H1 (cell line): ENCODE results near the gene LPIN2. TPM values are rescaled to one million over a fixed set of nuclear protein-coding genes. Genes with fewer than 3 reads are reported as not detected.

Source experiments
- CTCF ChIA-PET: fragments of 300-600 bp; sonication (Branson Sonifier 250); formaldehyde crosslinking; loops from one replicate; lab custom pipeline; 2021; ENCODE audit not compliant: partially characterized antibody; lab: Charles Lee
- POLR2A ChIA-PET: fragments of 300-600 bp; sonication (Branson Sonifier 250); formaldehyde crosslinking; loops from one replicate; lab custom pipeline; 2021; ENCODE audit warnings: inconsistent platforms; ENCODE audit not compliant: partially characterized antibody; lab: Charles Lee
- DNase-seq, 2 experiments: peaks; one replicate each; pipeline versions ENCODE4 v3.0.0 to v3.0.0-alpha.2; 2010 to 2022; ENCODE audit warnings: low spot score in 2 of 2, low read depth in 1 of 2, mixed read lengths in 1 of 2
- FAIRE-seq: peaks from 2 replicates; lab custom pipeline; 2011; peaks lifted over from hg19 to GRCh38; lab: Jason Lieb, UNC
- H2AFZ ChIP-seq: 2 replicates; pipeline ENCODE4 v1.8.1; 2012; ENCODE audit warnings: low read length, inconsistent platforms
- H2AK5ac ChIP-seq: 2 replicates; pipeline ENCODE4 v1.6.1; 2013; ENCODE audit warnings: low read depth, low read length
- H2BK120ac ChIP-seq: replicated peaks from 2 replicates; pipeline ENCODE3; 2013; ENCODE audit warnings: low read depth, low read length, inconsistent platforms
- H2BK12ac ChIP-seq: 2 replicates; pipeline ENCODE4 v1.6.1; 2013; ENCODE audit warnings: low read depth, low read length
- H2BK15ac ChIP-seq: 2 replicates; pipeline ENCODE4 v1.6.1; 2013; ENCODE audit warnings: low read length
- H2BK20ac ChIP-seq: 2 replicates; pipeline ENCODE4 v1.6.1; 2013; ENCODE audit warnings: low read length
- H2BK5ac ChIP-seq: 2 replicates; pipeline ENCODE4 v1.6.1; 2013; ENCODE audit warnings: low read depth, low read length
- H3K14ac ChIP-seq: 2 replicates; pipeline ENCODE4 v1.6.1; 2013; ENCODE audit warnings: inconsistent platforms; ENCODE audit not compliant: insufficient read length
- H3K18ac ChIP-seq: 2 replicates; pipeline ENCODE4 v1.6.1; 2013; ENCODE audit warnings: low read length; ENCODE audit errors: extremely low read depth
- H3K23ac ChIP-seq: 2 replicates; pipeline ENCODE4 v1.6.1; 2013; ENCODE audit warnings: inconsistent platforms; ENCODE audit not compliant: insufficient read length
- H3K23me2 ChIP-seq: 2 replicates; pipeline ENCODE4 v1.6.1; 2013; ENCODE audit warnings: low read depth, low read length
- H3K27ac ChIP-seq: 2 replicates; pipeline ENCODE4 v1.6.1; 2011; ENCODE audit warnings: low read depth, low read length, inconsistent platforms
- H3K27me3 ChIP-seq, 4 experiments: replicated peaks in 1 of 4; 1 replicate in 1 of 4; 2 replicates in 3 of 4; pipeline versions ENCODE4 v1.6.1 to v1.8.1; 2011 to 2013; ENCODE audit warnings: low read length in 3 of 4, mild to moderate bottlenecking in 3 of 4, inconsistent platforms in 2 of 4, mixed read lengths in 2 of 4, moderate library complexity in 1 of 4; ENCODE audit not compliant: control insufficient read depth in 3 of 4, insufficient read depth in 3 of 4; ENCODE audit errors: extremely low read depth in 1 of 4
- H3K36me3 ChIP-seq, 4 experiments: 2 replicates each; pipeline versions ENCODE4 v1.6.1 to v1.8.1; 2011 to 2013; ENCODE audit warnings: mild to moderate bottlenecking in 4 of 4, low read length in 3 of 4, moderate library complexity in 2 of 4, control low read depth in 1 of 4, inconsistent platforms in 1 of 4; ENCODE audit not compliant: insufficient read depth in 4 of 4, control insufficient read depth in 2 of 4
- H3K4ac ChIP-seq: replicated peaks from 2 replicates; pipeline ENCODE3; 2013; ENCODE audit warnings: low read length, low read depth, mixed read lengths, inconsistent platforms; ENCODE audit not compliant: insufficient read length
- H3K4me1 ChIP-seq, 4 experiments: replicated peaks in 1 of 4; 1 replicate in 1 of 4; 2 replicates in 3 of 4; pipeline versions ENCODE4 v1.6.1 to v1.8.1; 2011 to 2013; ENCODE audit warnings: low read length in 3 of 4, inconsistent platforms in 2 of 4, mixed read lengths in 1 of 4; ENCODE audit not compliant: insufficient read depth in 4 of 4, control insufficient read depth in 3 of 4
- H3K4me2 ChIP-seq, 2 experiments: 2 replicates each; pipeline versions ENCODE4 v1.6.1 to v1.8.1; 2011 to 2013; ENCODE audit warnings: low read depth in 2 of 2, low read length in 2 of 2, control low read depth in 1 of 2, inconsistent platforms in 1 of 2, mild to moderate bottlenecking in 1 of 2; ENCODE audit not compliant: insufficient read depth in 1 of 2
- H3K4me3 ChIP-seq, 4 experiments: fragments of 200-600, 300-600 bp in 1 of 4; sonication (generic), shearing (Covaris generic), sonication (Bioruptor Twin) in 1 of 4; 2 replicates each; pipeline versions ENCODE4 v1.5.1 to v1.8.1; 2011 to 2016; ENCODE audit warnings: low read length in 4 of 4, low read depth in 3 of 4, control low read depth in 2 of 4, inconsistent platforms in 2 of 4, mild to moderate bottlenecking in 2 of 4, mixed read lengths in 1 of 4, moderate library complexity in 1 of 4; ENCODE audit not compliant: insufficient read depth in 2 of 4; ENCODE audit errors: extremely low read depth in 1 of 4
- H3K56ac ChIP-seq: replicated peaks from 2 replicates; pipeline ENCODE3; 2013; ENCODE audit warnings: low read depth, mild to moderate bottlenecking, mixed read lengths, low read length, inconsistent platforms; ENCODE audit not compliant: insufficient read length
- H3K79me1 ChIP-seq: 2 replicates; pipeline ENCODE4 v1.6.1; 2013; ENCODE audit warnings: low read depth, low read length, control low read depth
- H3K79me2 ChIP-seq, 2 experiments: 2 replicates each; pipeline versions ENCODE4 v1.6.1 to v1.8.1; 2012 to 2013; ENCODE audit warnings: low read length in 2 of 2, mild to moderate bottlenecking in 2 of 2, inconsistent platforms in 1 of 2; ENCODE audit not compliant: insufficient read depth in 2 of 2, control insufficient read depth in 1 of 2
- H3K9ac ChIP-seq, 4 experiments: replicated peaks in 1 of 4; 1 replicate in 1 of 4; 2 replicates in 3 of 4; pipeline versions ENCODE4 v1.6.1 to v1.8.1; 2011 to 2013; ENCODE audit warnings: low read depth in 3 of 4, low read length in 3 of 4, control low read depth in 2 of 4, mild to moderate bottlenecking in 2 of 4, moderate library complexity in 2 of 4, inconsistent platforms in 1 of 4; ENCODE audit errors: extremely low read depth in 1 of 4
- H3K9me3 ChIP-seq, 2 experiments: 2 replicates each; pipeline versions ENCODE4 v1.6.1 to v1.8.1; 2012 to 2013; ENCODE audit warnings: mild to moderate bottlenecking in 2 of 2, moderate library complexity in 2 of 2, control low read depth in 1 of 2, inconsistent platforms in 1 of 2, low read depth in 1 of 2, low read length in 1 of 2, mixed read lengths in 1 of 2; ENCODE audit not compliant: insufficient read depth in 2 of 2
- H4K20me1 ChIP-seq, 2 experiments: replicated peaks in 1 of 2; 2 replicates each; pipeline versions ENCODE3 to v1.8.1; 2011 to 2013; ENCODE audit warnings: inconsistent platforms in 2 of 2, low read length in 2 of 2, mild to moderate bottlenecking in 1 of 2; ENCODE audit not compliant: insufficient read depth in 2 of 2, control insufficient read depth in 1 of 2
- H4K5ac ChIP-seq: 2 replicates; pipeline ENCODE4 v1.6.1; 2013; ENCODE audit warnings: low read length, low read depth, mixed read lengths, inconsistent platforms; ENCODE audit not compliant: insufficient read length
- H4K8ac ChIP-seq: 2 replicates; pipeline ENCODE4 v1.8.0; 2013; ENCODE audit warnings: mild to moderate bottlenecking, moderate library complexity, low read length, inconsistent platforms; ENCODE audit not compliant: insufficient read depth; ENCODE audit errors: extremely low read depth
- H4K91ac ChIP-seq: replicated peaks from 2 replicates; pipeline ENCODE3; 2013; ENCODE audit warnings: low read length, mixed read lengths, inconsistent platforms; ENCODE audit not compliant: insufficient read length
- CHD1 ChIP-seq: IDR thresholded peaks from 2 replicates; pipeline ENCODE4 v1.6.1; 2012; ENCODE audit warnings: low read depth, low read length, improper control_type of control experiment
- FOSL1 ChIP-seq: IDR thresholded peaks from 2 replicates; pipeline ENCODE4 v1.6.1; 2011; ENCODE audit warnings: mild to moderate bottlenecking, low read depth, low read length, moderate library complexity; ENCODE audit not compliant: insufficient read depth
- HDAC6 ChIP-seq: IDR thresholded peaks from one replicate; pipeline ENCODE4 v1.7.1; 2012; ENCODE audit warnings: low read depth, mild to moderate bottlenecking, inconsistent platforms, low read length, moderate library complexity
- SIN3A ChIP-seq, 2 experiments: IDR thresholded peaks in 1 of 2; conservative IDR thresholded peaks in 1 of 2; 2 replicates each; pipeline ENCODE4 v1.6.1; 2011 to 2012; ENCODE audit warnings: low read length in 2 of 2, improper control_type of control experiment in 1 of 2, low read depth in 1 of 2, mild to moderate bottlenecking in 1 of 2
- SP4 ChIP-seq: IDR thresholded peaks from 2 replicates; pipeline ENCODE4 v1.6.1; 2012; ENCODE audit warnings: low read length, inconsistent platforms
- WGBS, 2 experiments: shearing (Covaris generic) in 1 of 2; methylation state at CpG; one replicate each; pipeline versions ENCODE4 v1.1.6 to v1.1.7; 2013 to 2015; ENCODE audit warnings: low lambda C conversion rate in 2 of 2, mixed read lengths in 2 of 2, inconsistent platforms in 1 of 2, low coverage in 1 of 2, missing lambda C conversion rate in 1 of 2; ENCODE audit not compliant: insufficient replicate concordance in 2 of 2, insufficient coverage in 1 of 2, insufficient read length in 1 of 2; ENCODE audit errors: extremely low coverage in 1 of 2, missing lambda C conversion rate in 1 of 2; 5-methylcytosine and 5-hydroxymethylcytosine counted together
- polyA plus RNA-seq, 7 experiments: library from polyadenylated mRNA; depleted of rRNA in 3 of 7; stranded (reverse) in 5 of 7; unstranded in 2 of 7; fragments of >200 nt in 5 of 7; fragments of 200-250 nt in 2 of 7; gene quantifications; 1 replicate in 5 of 7; 2 replicates in 1 of 7; 4 replicates in 1 of 7; pipeline versions ENCODE4 v1.2.1 to v1.2.3, GENCODE V29; 2011 to 2013; ENCODE audit warnings: missing spikeins in 2 of 7, mixed read lengths in 2 of 7
- total RNA-seq: library from RNA; stranded (reverse); fragmentation: NEBNext Ultra II Directional; extraction: Animal tissue kit (Norgen Biotek cat#: 25700); gene quantifications from 2 replicates; pipeline ENCODE4 v1.2.1, GENCODE V29; 2021
- TF ChIP-seq, protein P1 (sequence below), 3 experiments: IDR thresholded peaks; 1 replicate in 2 of 3; 2 replicates in 1 of 3; pipeline versions ENCODE4 v1.5.1 to v1.6.1; 2011; ENCODE audit warnings: low read length in 3 of 3, mild to moderate bottlenecking in 3 of 3, inconsistent platforms in 2 of 3, low read depth in 1 of 3, moderate library complexity in 1 of 3; ENCODE audit not compliant: insufficient read depth in 1 of 3; ENCODE audit errors: control extremely low read depth in 1 of 3

LPIN2 gene
- total and polyA plus RNA-seq, 2 of the 8 experiments (the other 6 are each of a cell fraction or from before 2014, with no cell fraction given): 7.4 to 14.2 TPM

DNA sequence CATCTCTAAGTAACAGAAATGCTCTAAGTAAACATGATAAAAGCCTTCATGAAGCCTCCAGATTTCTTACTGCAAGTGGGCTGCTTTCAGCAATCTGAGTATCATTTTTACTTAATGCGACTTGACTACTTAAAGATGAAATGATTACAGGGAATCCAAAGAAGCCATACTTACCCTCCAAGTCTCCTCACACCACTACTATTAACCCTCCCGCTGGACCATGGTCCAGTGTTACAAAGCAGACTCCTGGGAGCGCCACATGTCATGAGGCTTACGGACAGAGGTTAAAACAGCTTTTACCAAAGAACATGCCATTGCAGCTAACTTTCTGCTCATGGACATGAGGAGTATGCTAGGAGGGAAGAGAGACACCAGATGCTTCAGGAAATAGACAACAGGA is 46.4 kb downstream of the LPIN2 start:
- H3K23ac ChIP-seq: no peak overlapping the region
- CTCF ChIA-PET: interaction anchor here (0.9 to 1.3 kb wide), 2 partner anchors 18 kb away, joined by 3 to 5 read pairs; no protein-coding TSS in a partner anchor
- no peak overlapping the region for H2BK12ac ChIP-seq
- H3K4me3 ChIP-seq: no peak overlapping the region
- H2BK15ac ChIP-seq: no peak overlapping the region
- H2BK120ac ChIP-seq: no peak overlapping the region
- no peak overlapping the region for H2BK5ac ChIP-seq
- H3K9me3 ChIP-seq: no peaks in the 10 kb centered on the region
- H3K27ac ChIP-seq: no peak overlapping the region
- TF ChIP-seq SP4 (no peak), SIN3A (conservative IDR thresholded peaks at IDR 0.05 in 1 of 2, IDR thresholded peaks at IDR 0.05 in 1 of 2; ENCODE audit: low read depth in 1 of 2, low read length in 2 of 2) (no peak), CHD1 (no peak), HDAC6 (no peak), FOSL1 (no peak)
- TF ChIP-seq, protein P1, sequence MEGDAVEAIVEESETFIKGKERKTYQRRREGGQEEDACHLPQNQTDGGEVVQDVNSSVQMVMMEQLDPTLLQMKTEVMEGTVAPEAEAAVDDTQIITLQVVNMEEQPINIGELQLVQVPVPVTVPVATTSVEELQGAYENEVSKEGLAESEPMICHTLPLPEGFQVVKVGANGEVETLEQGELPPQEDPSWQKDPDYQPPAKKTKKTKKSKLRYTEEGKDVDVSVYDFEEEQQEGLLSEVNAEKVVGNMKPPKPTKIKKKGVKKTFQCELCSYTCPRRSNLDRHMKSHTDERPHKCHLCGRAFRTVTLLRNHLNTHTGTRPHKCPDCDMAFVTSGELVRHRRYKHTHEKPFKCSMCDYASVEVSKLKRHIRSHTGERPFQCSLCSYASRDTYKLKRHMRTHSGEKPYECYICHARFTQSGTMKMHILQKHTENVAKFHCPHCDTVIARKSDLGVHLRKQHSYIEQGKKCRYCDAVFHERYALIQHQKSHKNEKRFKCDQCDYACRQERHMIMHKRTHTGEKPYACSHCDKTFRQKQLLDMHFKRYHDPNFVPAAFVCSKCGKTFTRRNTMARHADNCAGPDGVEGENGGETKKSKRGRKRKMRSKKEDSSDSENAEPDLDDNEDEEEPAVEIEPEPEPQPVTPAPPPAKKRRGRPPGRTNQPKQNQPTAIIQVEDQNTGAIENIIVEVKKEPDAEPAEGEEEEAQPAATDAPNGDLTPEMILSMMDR (IDR thresholded peaks at IDR 0.05; ENCODE audit: control extremely low read depth in 1 of 3, insufficient read depth in 1 of 3, low read depth in 1 of 3, low read length in 3 of 3): no peak
- H3K79me1 ChIP-seq: no peaks in the 10 kb centered on the region; the same call in 1 of the 2 replicates
- FAIRE-seq (no peak), DNase-seq (no peak)
- no peaks in the 10 kb centered on the region for H4K20me1 ChIP-seq
- no peak overlapping the region for H2BK20ac ChIP-seq
- WGBS, 2 experiments: 90% methylated on average over 4 of the region's 4 CpGs; no CpG with 5 or more reads in 1 of the 2 experiments
- no peak overlapping the region for H3K9ac ChIP-seq
- no peak overlapping the region for H4K8ac ChIP-seq
- H2AFZ ChIP-seq: no peak overlapping the region
- no peak overlapping the region for H3K18ac ChIP-seq
- no peak overlapping the region for H3K4me2 ChIP-seq
- H3K4me1 ChIP-seq: peaks cover 0 to 9% (median 4%) of the 10 kb centered on the region in 4 experiments; a peak in 5 of 7 replicates
- H3K79me2 ChIP-seq: peaks cover 0 to 45% of the 10 kb centered on the region in 2 experiments; a peak in 2 of 4 replicates
- H4K91ac ChIP-seq: no peak overlapping the region
- H3K27me3 ChIP-seq: no peaks in the 10 kb centered on the region
- no peak overlapping the region for H3K14ac ChIP-seq
- H3K56ac ChIP-seq: no peak overlapping the region
- H3K23me2 ChIP-seq: no peaks in the 10 kb centered on the region
- no peak overlapping the region for H2AK5ac ChIP-seq
- no peak overlapping the region for H4K5ac ChIP-seq
- POLR2A ChIA-PET: no interaction called here
- H3K36me3 ChIP-seq: no peaks in the 10 kb centered on the region; a peak in 1 of 8 replicates
- no peak overlapping the region for H3K4ac ChIP-seq
